NCI-H1048 (cell line): ENCODE results near the gene KIF3A.

ENCODE experiments used
- DNase-seq: peaks from one replicate; lab custom pipeline; 2025; lab: John Stamatoyannopoulos, UW

Gene KIF3A

GRCh38 chr5:132677682-132678400, 59.5 kb downstream of the KIF3A start:
- no peak for DNase-seq

- no peak for DNase-seq
Observed at GRCh38 chr5:132677191-132677590, 60.2 kb downstream of the KIF3A start.

- no peak for DNase-seq
Observed at GRCh38 chr5:132675936-132676689, 61.2 kb downstream of the KIF3A start.

GRCh38 chr5:132674671-132675506, 62.5 kb downstream of the KIF3A start:
- DNase-seq = no peak

- DNase-seq = no peak
Observed at GRCh38 chr5:132673939-132674630, 63.3 kb downstream of the KIF3A start, which contains the start of gene IL4. Gene IL4 (plus strand): TSS chr5:132673989. CDS start chr5:132674051, 62 bp downstream.

- DNase-seq = no peak
Observed at GRCh38 chr5:132673488-132673887, 63.9 kb downstream of the KIF3A start.

GRCh38 chr5:132671000-132671399, 66.3 kb downstream of the KIF3A start:
- DNase-seq = no peak

- no peak for DNase-seq
Observed at GRCh38 chr5:132669966-132670882, 67.1 kb downstream of the KIF3A start.

- no peak for DNase-seq
Observed at GRCh38 chr5:132669455-132669820, 67.9 kb downstream of the KIF3A start.

- no peak for DNase-seq
Observed at GRCh38 chr5:132668706-132669454, 68.5 kb downstream of the KIF3A start.

GRCh38 chr5:132667761-132668705, 69.3 kb downstream of the KIF3A start:
- no peak for DNase-seq

GRCh38 chr5:132667309-132667708, 70.0 kb downstream of the KIF3A start:
- no peak for DNase-seq

GRCh38 chr5:132666310-132667123, 70.8 kb downstream of the KIF3A start:
- DNase-seq = no peak

GRCh38 chr5:132665574-132666080, 71.7 kb downstream of the KIF3A start:
- no peak for DNase-seq

GRCh38 chr5:132664696-132665209, 72.6 kb downstream of the KIF3A start:
- no peak for DNase-seq

- no peak for DNase-seq
Observed at GRCh38 chr5:132663771-132664695, 73.3 kb downstream of the KIF3A start.
